Measurements from ENCODE around the gene F3. TPM values are rescaled to one million over a fixed set of nuclear protein-coding genes. Genes with fewer than 3 reads are reported as not detected.
"Not testable (repeated sequence)": the region's sequence is repeated elsewhere in the genome, so short reads cannot be mapped to it uniquely, and the experiment has no call there.

F3 gene
- polyA plus RNA-seq (ENCODE audit: insufficient read length in 4 of 4) = 10 to 100 TPM; 37.5 to 60.7 (median 48.0) TPM

- peak; percentile 62 to 70 (median 65) for DNase-seq (ENCODE audit: low read depth in 4 of 4, low spot score in 3 of 4)
Observed at GRCh38 chr1:94541246-94542087, at the start of gene F3. F3 (minus strand) TSS chr1:94541759; CDS start chr1:94541636, 123 bp downstream.

GRCh38 chr1:94590203-94591137 lies 48.9 kb upstream of the F3 start:
- DNase-seq (ENCODE audit: low read depth in 4 of 4, low spot score in 3 of 4) = no peak

GRCh38 chr1:94589728-94590127 lies 48.2 kb upstream of the F3 start:
- DNase-seq (ENCODE audit: low read depth in 4 of 4, low spot score in 3 of 4) = no peak

- DNase-seq (ENCODE audit: low read depth in 4 of 4, low spot score in 3 of 4) = no peak
Observed at GRCh38 chr1:94582565-94582964, 41.0 kb upstream of the F3 start.

GRCh38 chr1:94580367-94581115 lies 39.0 kb upstream of the F3 start:
- DNase-seq (ENCODE audit: low read depth in 4 of 4, low spot score in 3 of 4) = no peak

GRCh38 chr1:94579876-94580294 lies 38.3 kb upstream of the F3 start:
- no peak for DNase-seq (ENCODE audit: low read depth in 4 of 4, low spot score in 3 of 4)

GRCh38 chr1:94578856-94579255 lies 37.3 kb upstream of the F3 start:
- no peak for DNase-seq (ENCODE audit: low read depth in 4 of 4, low spot score in 3 of 4)

- not testable (repeated sequence) for DNase-seq (ENCODE audit: low read depth in 4 of 4, low spot score in 3 of 4)
Observed at GRCh38 chr1:94573917-94574316, 32.4 kb upstream of the F3 start.

GRCh38 chr1:94572780-94573179 lies 31.2 kb upstream of the F3 start:
- no peak for DNase-seq (ENCODE audit: low read depth in 4 of 4, low spot score in 3 of 4)

GRCh38 chr1:94570965-94571364 lies 29.4 kb upstream of the F3 start:
- not testable (repeated sequence) for DNase-seq (ENCODE audit: low read depth in 4 of 4, low spot score in 3 of 4)

- not testable (repeated sequence) for DNase-seq (ENCODE audit: low read depth in 4 of 4, low spot score in 3 of 4)
Observed at GRCh38 chr1:94568806-94569205, 27.2 kb upstream of the F3 start.

GRCh38 chr1:94567975-94568607 lies 26.5 kb upstream of the F3 start:
- DNase-seq (ENCODE audit: low read depth in 4 of 4, low spot score in 3 of 4) = not testable (repeated sequence)

- DNase-seq (ENCODE audit: low read depth in 4 of 4, low spot score in 3 of 4) = not testable (repeated sequence)
Observed at GRCh38 chr1:94566436-94566835, 24.9 kb upstream of the F3 start.

GRCh38 chr1:94565901-94566300 lies 24.3 kb upstream of the F3 start:
- DNase-seq (ENCODE audit: low read depth in 4 of 4, low spot score in 3 of 4) = no peak

GRCh38 chr1:94562519-94563260 lies 21.1 kb upstream of the F3 start:
- no peak for DNase-seq (ENCODE audit: low read depth in 4 of 4, low spot score in 3 of 4)

GRCh38 chr1:94560333-94560732 lies 18.8 kb upstream of the F3 start:
- no peak for DNase-seq (ENCODE audit: low read depth in 4 of 4, low spot score in 3 of 4)

GRCh38 chr1:94559921-94560320 lies 18.4 kb upstream of the F3 start:
- no peak for DNase-seq (ENCODE audit: low read depth in 4 of 4, low spot score in 3 of 4)

GRCh38 chr1:94555091-94555490 lies 13.5 kb upstream of the F3 start:
- no peak for DNase-seq (ENCODE audit: low read depth in 4 of 4, low spot score in 3 of 4)

- DNase-seq (ENCODE audit: low read depth in 4 of 4, low spot score in 3 of 4) = no peak
Observed at GRCh38 chr1:94554580-94554979, 13.0 kb upstream of the F3 start.
